NCI-H146 treated with DMSO at 0.1 percent for 48 hours (cell line): Measurements from ENCODE around the gene ZDHHC1.

Source experiments
- DNase-seq: peaks from one replicate; lab custom pipeline; 2025; ENCODE audit not compliant: unreplicated experiment; lab: John Stamatoyannopoulos, UW

Gene ZDHHC1

GRCh38 chr16:67415872-67416793 lies at the start of gene ZDHHC1:
Gene ZDHHC1, minus strand, starts transcription at chr16:67416477. Its CDS starts 8,702 bp downstream, at chr16:67407775.
- DNase-seq: peak; percentile 6

GRCh38 chr16:67464565-67464964 lies 48.3 kb upstream of the ZDHHC1 start:
- DNase-seq: no peak

DNA sequence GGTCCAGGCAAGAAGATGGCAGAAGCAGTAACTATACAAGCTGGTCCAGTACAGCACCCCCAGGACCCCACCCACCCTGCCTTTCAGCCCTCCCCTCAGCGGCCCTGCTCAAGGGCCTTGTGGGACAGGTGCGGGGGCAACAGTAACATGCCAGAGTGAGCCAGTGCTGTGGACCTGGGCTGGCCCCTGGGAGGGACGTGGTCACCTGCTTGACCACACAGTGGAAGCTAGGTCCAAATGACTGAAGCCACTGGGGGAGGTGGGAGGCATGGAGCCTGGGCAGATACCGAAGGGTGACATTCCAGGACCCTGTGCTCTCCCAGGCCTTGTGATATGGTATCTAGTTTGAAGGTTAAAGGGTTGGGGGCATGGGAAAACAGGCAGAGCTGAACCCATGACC lies 47.4 kb upstream of the ZDHHC1 start:
- DNase-seq: no peak

DNA sequence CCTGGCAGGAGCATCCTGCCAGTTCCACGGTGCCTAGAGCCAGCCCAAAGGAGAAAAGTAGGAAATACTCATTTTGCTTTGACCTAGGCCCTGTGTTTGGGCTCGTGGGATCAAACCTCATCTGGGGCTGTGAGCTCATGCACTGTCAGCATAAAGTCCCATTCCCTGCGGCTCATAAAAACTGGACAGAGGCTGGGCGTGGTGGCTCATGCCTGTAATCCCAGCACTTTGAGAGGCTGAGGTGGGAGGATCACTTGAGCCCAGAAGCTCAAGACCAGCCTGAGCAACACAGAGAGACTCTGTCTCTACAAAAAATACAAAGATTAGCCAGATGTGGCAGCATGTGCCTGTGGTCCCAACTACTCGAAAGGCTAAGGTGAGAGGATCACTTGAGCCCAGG lies 46.8 kb upstream of the ZDHHC1 start:
- DNase-seq: no peak

- DNase-seq: no peak
Observed at GRCh38 chr16:67462279-67462655, 46.0 kb upstream of the ZDHHC1 start.

GRCh38 chr16:67461600-67462278 lies 45.5 kb upstream of the ZDHHC1 start:
- DNase-seq: no peak

GRCh38 chr16:67460961-67461360 lies 44.7 kb upstream of the ZDHHC1 start:
- no peak for DNase-seq

GRCh38 chr16:67460168-67460567 lies 43.9 kb upstream of the ZDHHC1 start:
- DNase-seq: no peak

DNA sequence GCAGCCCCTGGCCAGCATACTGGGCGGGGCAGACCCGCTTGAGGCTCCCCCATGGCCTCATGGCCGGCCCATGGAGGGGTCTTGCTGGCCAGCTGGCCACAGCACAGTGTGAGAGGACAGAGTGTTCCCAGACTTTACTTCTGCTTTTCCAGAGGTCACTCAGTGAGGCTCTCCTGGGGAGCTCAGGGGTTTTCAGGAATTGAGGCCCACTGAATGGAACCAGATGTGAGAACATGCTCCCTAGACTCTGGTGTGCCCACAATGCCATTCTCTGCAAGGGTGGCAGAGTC lies 43.5 kb upstream of the ZDHHC1 start:
- DNase-seq: no peak

DNA sequence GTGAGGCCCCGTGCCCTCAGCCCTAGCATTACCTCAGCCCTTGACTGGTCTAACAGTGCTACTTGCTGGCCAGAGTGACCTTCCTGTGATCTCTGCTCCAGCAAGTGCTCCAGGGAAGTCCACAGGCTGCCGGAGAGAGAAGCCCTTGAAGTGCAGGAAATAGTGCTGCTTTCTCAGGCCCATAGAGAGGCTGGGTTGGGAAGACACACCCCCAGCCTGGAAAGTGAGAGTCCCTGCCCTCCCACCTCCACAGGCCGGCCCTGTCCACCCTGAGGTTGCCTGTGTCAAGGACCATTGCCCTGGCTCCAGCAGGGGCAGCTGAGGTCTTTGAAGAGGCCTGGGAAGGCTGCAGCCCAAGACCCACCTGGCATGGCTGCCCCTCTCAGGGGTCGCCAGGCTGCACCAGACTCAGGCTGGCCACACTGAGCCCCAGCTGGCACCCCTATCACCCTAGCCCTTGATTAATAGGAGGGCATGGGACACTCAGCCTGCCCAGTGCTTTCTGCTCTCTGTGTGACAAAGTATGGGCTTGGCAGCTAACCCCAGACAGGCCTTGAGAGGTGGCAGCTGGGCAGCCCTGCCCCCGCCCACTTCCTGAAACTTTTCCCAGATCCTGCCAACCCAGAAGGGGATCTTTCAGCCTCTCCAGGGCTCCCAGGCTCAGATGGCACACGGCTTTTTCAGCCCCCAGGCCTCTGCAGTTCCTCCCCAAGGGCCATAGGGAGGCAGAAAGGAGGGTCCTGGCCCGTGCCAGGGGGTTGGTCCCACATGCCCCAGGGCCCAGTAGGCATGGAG lies 43.0 kb upstream of the ZDHHC1 start:
- DNase-seq: no peak

DNA sequence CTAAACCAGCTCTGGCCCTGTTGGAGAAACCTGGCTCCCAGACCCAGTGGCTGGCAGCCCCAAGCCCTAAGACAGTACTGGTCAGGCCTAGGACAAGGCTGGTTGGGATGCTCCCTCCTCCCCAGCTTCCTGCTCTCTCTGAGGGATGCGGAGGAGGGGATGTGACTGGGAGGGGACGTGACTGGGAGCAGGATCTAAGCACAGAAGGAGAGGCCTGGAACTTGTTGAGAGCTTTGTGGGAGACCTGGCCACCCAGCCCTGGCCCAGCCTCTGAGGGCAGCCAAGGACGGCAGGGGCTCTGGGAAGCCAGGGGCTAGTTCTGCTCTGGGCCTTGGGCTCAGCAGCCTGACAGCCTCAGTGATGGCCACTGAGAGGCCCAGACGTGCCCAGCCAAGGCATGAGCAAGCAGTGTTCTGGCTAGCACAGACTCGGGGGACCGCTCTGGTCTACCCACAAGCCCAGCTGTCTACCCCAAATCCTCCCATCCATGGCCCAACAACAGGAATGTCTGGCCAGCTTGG lies 41.9 kb upstream of the ZDHHC1 start:
- no peak for DNase-seq

DNA sequence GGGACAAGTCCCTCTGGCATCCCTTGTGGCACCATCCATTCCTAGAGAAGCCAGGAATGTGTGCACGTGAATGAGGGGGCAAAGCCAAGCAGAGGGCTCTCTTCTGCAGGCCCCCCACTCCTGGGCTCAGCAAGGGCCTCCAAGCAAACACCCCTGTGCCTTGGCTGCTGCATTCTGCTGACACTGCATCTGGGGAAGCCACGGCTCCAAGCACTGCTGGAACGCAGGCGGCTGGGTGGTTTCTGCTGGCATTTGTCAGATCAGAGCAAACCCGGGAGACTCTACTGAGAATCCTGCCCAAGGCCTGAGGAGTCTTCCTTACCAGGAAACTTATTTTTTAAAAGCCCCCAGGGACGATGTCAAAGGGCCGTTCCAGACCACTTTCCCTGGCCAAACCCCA lies 41.3 kb upstream of the ZDHHC1 start:
- no peak for DNase-seq

- DNase-seq: no peak
Observed at GRCh38 chr16:67456391-67457081, 40.3 kb upstream of the ZDHHC1 start.

GRCh38 chr16:67454852-67455251 lies 38.6 kb upstream of the ZDHHC1 start:
- no peak for DNase-seq

DNA sequence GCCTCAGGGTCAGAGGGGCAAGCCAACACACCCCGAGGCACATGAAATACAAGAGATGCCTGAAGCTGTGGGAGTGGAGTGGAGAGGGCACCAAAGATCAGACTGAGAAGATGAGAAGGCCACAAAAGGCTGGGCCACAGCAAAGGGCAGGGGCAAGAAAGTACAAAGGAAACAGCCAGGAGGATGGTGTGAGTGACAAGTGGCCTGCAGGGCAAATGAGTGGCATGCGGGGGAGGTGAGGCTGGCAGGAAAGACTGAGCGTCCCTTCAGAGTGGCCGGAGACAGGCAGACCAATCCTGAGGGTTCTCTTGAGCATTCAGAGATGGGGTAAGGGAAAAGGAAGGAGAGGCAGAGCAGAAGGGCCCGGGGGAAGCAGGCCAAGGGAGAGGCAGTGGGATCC lies 37.8 kb upstream of the ZDHHC1 start:
- no peak for DNase-seq

GRCh38 chr16:67451704-67452435 lies 35.6 kb upstream of the ZDHHC1 start:
- DNase-seq: no peak

GRCh38 chr16:67451061-67451703 lies 34.9 kb upstream of the ZDHHC1 start:
- DNase-seq: no peak

- DNase-seq: no peak
Observed at GRCh38 chr16:67449739-67450138, 33.5 kb upstream of the ZDHHC1 start.

GRCh38 chr16:67449336-67449735 lies 33.1 kb upstream of the ZDHHC1 start:
- no peak for DNase-seq

DNA sequence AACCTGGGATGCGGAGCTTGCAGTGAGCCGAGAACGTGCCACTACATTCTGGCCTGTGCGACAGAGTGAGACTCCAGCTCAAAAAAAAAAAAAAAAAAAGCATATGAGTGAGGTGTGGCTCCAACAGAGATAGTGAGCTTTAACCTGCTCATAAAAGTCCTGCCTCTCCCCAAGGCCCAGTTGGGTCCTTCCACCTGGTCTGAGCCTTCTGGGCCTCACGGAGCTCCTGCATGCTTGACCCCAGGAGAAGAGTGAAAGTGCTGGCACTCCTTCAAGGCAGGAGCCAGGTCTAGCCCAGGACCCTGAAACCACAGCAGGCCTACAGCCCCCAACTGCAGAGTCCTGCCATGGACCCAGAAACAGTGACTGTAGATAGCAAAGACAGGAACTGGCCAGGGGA lies 32.3 kb upstream of the ZDHHC1 start:
- no peak for DNase-seq
